ENCODE results near the gene SMARCC1.

Gene SMARCC1

GRCh38 chr3:47542471-47543173, 239.1 kb downstream of the SMARCC1 start:
- no peak for DNase-seq (ENCODE audit: low read depth in 2 of 2)

- DNase-seq (ENCODE audit: low read depth in 2 of 2), result no peak
Observed at GRCh38 chr3:47541583-47542108, 240.0 kb downstream of the SMARCC1 start.

- DNase-seq (ENCODE audit: low read depth in 2 of 2), result no peak
Observed at GRCh38 chr3:47540281-47540680, 241.4 kb downstream of the SMARCC1 start.

- no peak for DNase-seq (ENCODE audit: low read depth in 2 of 2)
Observed at GRCh38 chr3:47536967-47537366, 244.7 kb downstream of the SMARCC1 start.

- DNase-seq (ENCODE audit: low read depth in 2 of 2), result no peak
Observed at GRCh38 chr3:47536221-47536891, 245.3 kb downstream of the SMARCC1 start.

Measured in fibroblast of skin of left biceps (primary cell).